ENCODE measurements around the gene CYRIA. TPM values are rescaled to one million over a fixed set of nuclear protein-coding genes. Genes with fewer than 3 reads are reported as not detected.

The CYRIA gene
- total RNA-seq, 2 donors from 2014 or later, result 2.7 to 3.1 TPM

GRCh38 chr2:16626997-16627605, 38.5 kb downstream of the CYRIA start:
- no peak overlapping the region for H3K27ac Mint-ChIP-seq
- no peak for DNase-seq (ENCODE audit: low spot score in 2 of 2)
- H3K9me3 Mint-ChIP-seq, result no peaks in the 10 kb centered on the region
- ATAC-seq, result no peak
- H3K36me3 Mint-ChIP-seq, result no peaks in the 10 kb centered on the region

GRCh38 chr2:16626497-16626896, 39.1 kb downstream of the CYRIA start:
- Mint-ChIP-seq H3K9me3 (peaks cover 0 to 4% of the 10 kb centered on the region in 2 donors), H3K27ac (peak overlapping the region in 1 of 2 donors; percentile 37), H3K36me3 (no peaks in the 10 kb centered on the region)
- ATAC-seq (no peak), DNase-seq (ENCODE audit: low spot score in 2 of 2) (no peak)

- DNase-seq (ENCODE audit: low spot score in 2 of 2) (no peak), ATAC-seq (no peak)
- H3K9me3 Mint-ChIP-seq, result peaks cover 0 to 4% of the 10 kb centered on the region in 2 donors
- H3K36me3 Mint-ChIP-seq, result peaks cover 0 to 3% of the 10 kb centered on the region in 2 donors
- H3K27ac Mint-ChIP-seq, result no peak overlapping the region
Observed at GRCh38 chr2:16625759-16626158, 39.9 kb downstream of the CYRIA start.

- Mint-ChIP-seq H3K9me3 (peaks cover 0 to 4% of the 10 kb centered on the region in 2 donors), H3K27ac (peak overlapping the region in 1 of 2 donors; percentile 80), H3K36me3 (peaks cover 0 to 4% of the 10 kb centered on the region in 2 donors)
- ATAC-seq (no peak), DNase-seq (ENCODE audit: low spot score in 2 of 2) (no peak)
Observed at GRCh38 chr2:16625201-16625729, 40.4 kb downstream of the CYRIA start.

- H3K36me3 Mint-ChIP-seq, result peaks cover 0 to 4% of the 10 kb centered on the region in 2 donors
- peaks cover 0 to 4% of the 10 kb centered on the region in 2 donors for H3K9me3 Mint-ChIP-seq
- no peak overlapping the region for H3K27ac Mint-ChIP-seq
- no peak for DNase-seq (ENCODE audit: low spot score in 2 of 2)
- no peak for ATAC-seq
Observed at GRCh38 chr2:16624436-16624780, 41.2 kb downstream of the CYRIA start.

- Mint-ChIP-seq H3K9me3 (peaks cover 0 to 4% of the 10 kb centered on the region in 2 donors), H3K27ac (no peak overlapping the region), H3K36me3 (peaks cover 0 to 4% of the 10 kb centered on the region in 2 donors)
- ATAC-seq, result peak; percentile 49 to 75
- no peak for DNase-seq (ENCODE audit: low spot score in 2 of 2)
Observed at GRCh38 chr2:16623564-16624435, 41.8 kb downstream of the CYRIA start.

- Mint-ChIP-seq H3K9me3 (peaks cover 0 to 4% of the 10 kb centered on the region in 2 donors), H3K27ac (peak overlapping the region in 1 of 2 donors; percentile 41), H3K36me3 (peaks cover 0 to 4% of the 10 kb centered on the region in 2 donors)
- DNase-seq (ENCODE audit: low spot score in 2 of 2) (no peak), ATAC-seq (peak in 1 of 2 donors; percentile 28)
Observed at GRCh38 chr2:16623031-16623430, 42.6 kb downstream of the CYRIA start.

- peaks cover 0 to 4% of the 10 kb centered on the region in 2 donors for H3K9me3 Mint-ChIP-seq
- no peak for DNase-seq (ENCODE audit: low spot score in 2 of 2)
- no peak for ATAC-seq
- H3K36me3 Mint-ChIP-seq, result peaks cover 0 to 4% of the 10 kb centered on the region in 2 donors
- peak overlapping the region in 1 of 2 donors; percentile 41 for H3K27ac Mint-ChIP-seq
Observed at GRCh38 chr2:16622399-16622968, 43.1 kb downstream of the CYRIA start.

GRCh38 chr2:16621316-16621715, 44.3 kb downstream of the CYRIA start:
- ATAC-seq (no peak), DNase-seq (ENCODE audit: low spot score in 2 of 2) (no peak)
- Mint-ChIP-seq H3K9me3 (peaks cover 0 to 4% of the 10 kb centered on the region in 2 donors), H3K36me3 (peaks cover 0 to 4% of the 10 kb centered on the region in 2 donors), H3K27ac (no peak overlapping the region)

GRCh38 chr2:16620590-16620989, 45.0 kb downstream of the CYRIA start:
- peaks cover 0 to 4% of the 10 kb centered on the region in 2 donors for H3K9me3 Mint-ChIP-seq
- ATAC-seq, result no peak
- no peak overlapping the region for H3K27ac Mint-ChIP-seq
- no peak for DNase-seq (ENCODE audit: low spot score in 2 of 2)
- peaks cover 0 to 4% of the 10 kb centered on the region in 2 donors for H3K36me3 Mint-ChIP-seq

GRCh38 chr2:16619576-16620245, 45.9 kb downstream of the CYRIA start:
- Mint-ChIP-seq H3K36me3 (peaks cover 0 to 4% of the 10 kb centered on the region in 2 donors), H3K27ac (no peak overlapping the region), H3K9me3 (peaks cover 0 to 4% of the 10 kb centered on the region in 2 donors)
- no peak for DNase-seq (ENCODE audit: low spot score in 2 of 2)
- ATAC-seq, result no peak

GRCh38 chr2:16617282-16618266, 48.1 kb downstream of the CYRIA start:
- Mint-ChIP-seq H3K27ac (no peak overlapping the region), H3K9me3 (peaks cover 0 to 4% of the 10 kb centered on the region in 2 donors), H3K36me3 (peaks cover 0 to 4% of the 10 kb centered on the region in 2 donors)
- ATAC-seq (no peak), DNase-seq (ENCODE audit: low spot score in 2 of 2) (no peak)
